Rectal smooth muscle tissue (tissue), 1 donor: ENCODE results near the gene RPRD1B.

ENCODE experiments used
- H3K27ac ChIP-seq: one replicate; pipeline ENCODE4 v1.7.0; 2013; ENCODE audit warnings: low read depth, low read length, inconsistent platforms
- H3K27me3 ChIP-seq: one replicate; pipeline ENCODE4 v1.7.0; 2013; ENCODE audit warnings: low read length; ENCODE audit not compliant: control insufficient read depth, insufficient read depth
- H3K36me3 ChIP-seq: one replicate; pipeline ENCODE4 v1.7.0; 2013; ENCODE audit warnings: low read length; ENCODE audit not compliant: control insufficient read depth, insufficient read depth
- H3K4me1 ChIP-seq: one replicate; pipeline ENCODE4 v1.7.0; 2013; ENCODE audit warnings: low read length; ENCODE audit not compliant: control insufficient read depth, insufficient read depth
- H3K4me3 ChIP-seq: one replicate; pipeline ENCODE4 v1.7.0; 2013; ENCODE audit warnings: low read length
- H3K9ac ChIP-seq: one replicate; pipeline ENCODE4 v1.7.0; 2013; ENCODE audit warnings: low read length

Gene RPRD1B

GRCh38 chr20:38127920-38128528 is 94.5 kb downstream of the RPRD1B start:
- Histone ChIP-seq H3K4me1 (peaks cover 4% of the 10 kb centered on the region), H3K27me3 (no peaks in the 10 kb centered on the region), H3K36me3 (no peaks in the 10 kb centered on the region), H3K4me3 (no peak overlapping the region), H3K9ac (no peak overlapping the region), H3K27ac (no peak overlapping the region)

GRCh38 chr20:38128691-38129090 is 95.1 kb downstream of the RPRD1B start:
- no peak overlapping the region for H3K9ac ChIP-seq
- no peaks in the 10 kb centered on the region for H3K36me3 ChIP-seq
- peaks cover 4% of the 10 kb centered on the region for H3K4me1 ChIP-seq
- H3K4me3 ChIP-seq, result no peak overlapping the region
- H3K27ac ChIP-seq, result no peak overlapping the region
- H3K27me3 ChIP-seq, result no peaks in the 10 kb centered on the region

- Histone ChIP-seq H3K36me3 (no peaks in the 10 kb centered on the region), H3K27ac (no peak overlapping the region), H3K4me3 (no peak overlapping the region), H3K27me3 (no peaks in the 10 kb centered on the region), H3K9ac (no peak overlapping the region), H3K4me1 (peaks cover 4% of the 10 kb centered on the region)
Measured at GRCh38 chr20:38129248-38129865, 95.8 kb downstream of the RPRD1B start.

GRCh38 chr20:38129893-38130609 is 96.5 kb downstream of the RPRD1B start:
- Histone ChIP-seq H3K9ac (no peak overlapping the region), H3K27ac (no peak overlapping the region), H3K36me3 (no peaks in the 10 kb centered on the region), H3K4me3 (no peak overlapping the region), H3K4me1 (peaks cover 4% of the 10 kb centered on the region), H3K27me3 (no peaks in the 10 kb centered on the region)

GRCh38 chr20:38130687-38131587 is 97.4 kb downstream of the RPRD1B start:
- Histone ChIP-seq H3K4me1 (no peaks in the 10 kb centered on the region), H3K27me3 (no peaks in the 10 kb centered on the region), H3K36me3 (no peaks in the 10 kb centered on the region), H3K9ac (no peak overlapping the region), H3K4me3 (no peak overlapping the region), H3K27ac (no peak overlapping the region)

GRCh38 chr20:38131588-38132121 is 98.1 kb downstream of the RPRD1B start:
- no peak overlapping the region for H3K4me3 ChIP-seq
- H3K9ac ChIP-seq, result no peak overlapping the region
- H3K36me3 ChIP-seq, result no peaks in the 10 kb centered on the region
- no peaks in the 10 kb centered on the region for H3K27me3 ChIP-seq
- H3K4me1 ChIP-seq, result no peaks in the 10 kb centered on the region
- no peak overlapping the region for H3K27ac ChIP-seq

GRCh38 chr20:38132156-38132909 is 98.8 kb downstream of the RPRD1B start:
- Histone ChIP-seq H3K36me3 (no peaks in the 10 kb centered on the region), H3K4me1 (no peaks in the 10 kb centered on the region), H3K4me3 (no peak overlapping the region), H3K9ac (no peak overlapping the region), H3K27ac (no peak overlapping the region), H3K27me3 (no peaks in the 10 kb centered on the region)

GRCh38 chr20:38132910-38133501 is 99.5 kb downstream of the RPRD1B start:
- Histone ChIP-seq H3K36me3 (no peaks in the 10 kb centered on the region), H3K27ac (no peak overlapping the region), H3K9ac (no peak overlapping the region), H3K27me3 (no peaks in the 10 kb centered on the region), H3K4me1 (no peaks in the 10 kb centered on the region), H3K4me3 (no peak overlapping the region)

GRCh38 chr20:38133680-38134426 is 100.3 kb downstream of the RPRD1B start:
- no peaks in the 10 kb centered on the region for H3K36me3 ChIP-seq
- H3K4me1 ChIP-seq, result no peaks in the 10 kb centered on the region
- H3K4me3 ChIP-seq, result no peak overlapping the region

GRCh38 chr20:38134427-38135270 is 101.1 kb downstream of the RPRD1B start:
- Histone ChIP-seq H3K27ac (no peak overlapping the region), H3K4me3 (no peak overlapping the region), H3K9ac (no peak overlapping the region), H3K27me3 (no peaks in the 10 kb centered on the region), H3K4me1 (no peaks in the 10 kb centered on the region), H3K36me3 (no peaks in the 10 kb centered on the region)

More at GRCh38 chr20:38133680-38134426, 100.3 kb downstream of the RPRD1B start:
- H3K9ac ChIP-seq, result no peak overlapping the region
- no peak overlapping the region for H3K27ac ChIP-seq
- H3K27me3 ChIP-seq, result no peaks in the 10 kb centered on the region
